Smooth muscle cell (in vitro differentiated cells): ENCODE results near the gene KRTAP4-4. TPM values are rescaled to one million over a fixed set of nuclear protein-coding genes. Genes with fewer than 3 reads are reported as not detected.
"Not testable (repeated sequence)": the region's sequence is repeated elsewhere in the genome, so short reads cannot be mapped to it uniquely, and the experiment has no call there.

Experiments
- DNase-seq: peaks from one replicate; lab custom pipeline; 2025; ENCODE audit not compliant: unreplicated experiment; lab: John Stamatoyannopoulos, UW
- H2AFZ ChIP-seq: fragments of 200-600 bp; sonication (generic); 2 replicates; pipeline ENCODE4 v1.6.0; 2016; ENCODE audit warnings: antibody characterized with exemption, low read depth, mild to moderate bottlenecking
- H3F3A ChIP-seq: fragments of 200-600 bp; sonication (generic); 2 replicates; pipeline ENCODE4 v1.6.0; 2017; ENCODE audit warnings: antibody characterized with exemption, low read depth
- H3K27ac ChIP-seq: fragments of 200-600 bp; sonication (generic); 2 replicates; pipeline ENCODE4 v1.5.1; 2016; ENCODE audit warnings: low read depth, mild to moderate bottlenecking
- H3K27me3 ChIP-seq: fragments of 200-600 bp; sonication (generic); 2 replicates; pipeline ENCODE4 v1.6.1; 2016; ENCODE audit warnings: low read depth, mild to moderate bottlenecking
- H3K36me3 ChIP-seq: fragments of 200-600 bp; sonication (generic); 2 replicates; pipeline ENCODE4 v1.5.1; 2016; ENCODE audit warnings: low read depth
- H3K4me1 ChIP-seq: fragments of 200-600 bp; sonication (generic); 2 replicates; pipeline ENCODE4 v1.5.1; 2016; ENCODE audit warnings: low read depth
- H3K4me2 ChIP-seq: fragments of 200-600 bp; sonication (generic); 2 replicates; pipeline ENCODE4 v1.6.0; 2016; ENCODE audit warnings: mild to moderate bottlenecking
- H3K4me3 ChIP-seq: fragments of 200-600 bp; sonication (generic); 2 replicates; pipeline ENCODE4 v1.5.1; 2016; ENCODE audit warnings: mild to moderate bottlenecking
- H3K79me2 ChIP-seq: fragments of 200-600 bp; sonication (generic); 2 replicates; pipeline ENCODE4 v1.6.0; 2016; ENCODE audit warnings: low read depth, mild to moderate bottlenecking
- H3K9ac ChIP-seq: fragments of 200-600 bp; sonication (generic); 2 replicates; pipeline ENCODE4 v1.6.0; 2016; ENCODE audit warnings: low read depth
- H3K9me3 ChIP-seq: fragments of 200-600 bp; sonication (generic); replicated peaks from 2 replicates; pipeline ENCODE4 v1.5.1; 2016; ENCODE audit warnings: low read depth
- H4K20me1 ChIP-seq: fragments of 200-600 bp; sonication (generic); 2 replicates; pipeline ENCODE4 v1.6.0; 2016; ENCODE audit warnings: low read depth
- CTCF ChIP-seq: fragments of 200-600 bp; sonication (generic); IDR thresholded peaks from 2 replicates; pipeline ENCODE4 v1.5.1; 2017; ENCODE audit warnings: borderline replicate concordance, mild to moderate bottlenecking, antibody characterized with exemption; ENCODE audit not compliant: insufficient read depth, poor library complexity, severe bottlenecking
- whole genome bisulfite sequencing: methylation state at CpG from one replicate; pipeline ENCODE4 v1.1.7; 2016; ENCODE audit warnings: low lambda C conversion rate; 5-methylcytosine and 5-hydroxymethylcytosine counted together
- polyA plus RNA-seq: library from polyadenylated mRNA; unstranded; fragments of >200 nt; fragmentation: Nextera tagmentation; extraction: Ambion mirVana; gene quantifications from 2 replicates; pipeline ENCODE4 v1.2.1, GENCODE V29; 2016
- total RNA-seq: library from RNA; depleted of rRNA; stranded (reverse); fragments of >200 nt; gene quantifications from 2 replicates; pipeline ENCODE4 v1.2.3, GENCODE V29; 2014

KRTAP4-4 gene
- total and polyA plus RNA-seq, 2 experiments from 2014 or later = not detected

GRCh38 chr17:41145261-41145660, 15.3 kb downstream of the KRTAP4-4 start:
- H3K27ac ChIP-seq = no peak overlapping the region
- H3F3A ChIP-seq = no peaks in the 10 kb centered on the region
- TF ChIP-seq CTCF = no peak
- no peaks in the 10 kb centered on the region for H3K79me2 ChIP-seq
- H3K9me3 ChIP-seq = no peaks in the 10 kb centered on the region
- 89% methylated on average over 2 of the region's 2 CpGs for WGBS
- no peaks in the 10 kb centered on the region for H3K4me1 ChIP-seq
- H3K4me2 ChIP-seq = no peak overlapping the region
- no peak for DNase-seq
- no peaks in the 10 kb centered on the region for H3K27me3 ChIP-seq
- no peak overlapping the region for H3K9ac ChIP-seq
- H3K36me3 ChIP-seq = no peaks in the 10 kb centered on the region
- no peaks in the 10 kb centered on the region for H4K20me1 ChIP-seq
- H3K4me3 ChIP-seq = no peak overlapping the region
- no peak overlapping the region for H2AFZ ChIP-seq

- Histone ChIP-seq H3K27me3 (no peaks in the 10 kb centered on the region), H3K4me1 (no peaks in the 10 kb centered on the region), H3K9ac (no peak overlapping the region), H3K27ac (no peak overlapping the region), H3K4me2 (no peak overlapping the region), H3K9me3 (no peaks in the 10 kb centered on the region), H4K20me1 (no peaks in the 10 kb centered on the region), H3F3A (no peaks in the 10 kb centered on the region), H3K79me2 (no peaks in the 10 kb centered on the region), H2AFZ (no peak overlapping the region), H3K36me3 (no peaks in the 10 kb centered on the region), H3K4me3 (no peak overlapping the region)
- 100% methylated on average over 1 of the region's 1 CpG for WGBS
- no peak for TF ChIP-seq CTCF
- no peak for DNase-seq
These were observed 15.7 kb downstream of the KRTAP4-4 start for GRCh38 chr17:41144846-41145245.

GRCh38 chr17:41141361-41141760, 19.2 kb downstream of the KRTAP4-4 start:
- TF ChIP-seq CTCF = no peak
- no peaks in the 10 kb centered on the region for H3K36me3 ChIP-seq
- no peak overlapping the region for H3K9ac ChIP-seq
- no peak for DNase-seq
- H3K27me3 ChIP-seq = no peaks in the 10 kb centered on the region
- no peaks in the 10 kb centered on the region for H4K20me1 ChIP-seq
- H2AFZ ChIP-seq = no peak overlapping the region
- H3K4me1 ChIP-seq = no peaks in the 10 kb centered on the region
- no peaks in the 10 kb centered on the region for H3F3A ChIP-seq
- H3K79me2 ChIP-seq = no peaks in the 10 kb centered on the region
- peaks cover 3% of the 10 kb centered on the region for H3K9me3 ChIP-seq
- no peak overlapping the region for H3K4me3 ChIP-seq
- no peak overlapping the region for H3K4me2 ChIP-seq
- peak overlapping the region; percentile 25 for H3K27ac ChIP-seq

- TF ChIP-seq CTCF = no peak
- Histone ChIP-seq H3K9ac (no peak within 1 kb of the TSS), H3K27ac (peak within 1 kb of the TSS; percentile 25), H3K4me2 (no peak within 1 kb of the TSS), H3F3A (no peaks in the 10 kb centered on the region), H3K4me3 (no peak within 1 kb of the TSS), H3K36me3 (no peaks in the 10 kb centered on the region), H3K9me3 (peaks cover 3% of the 10 kb centered on the region), H3K4me1 (no peaks in the 10 kb centered on the region), H4K20me1 (no peaks in the 10 kb centered on the region), H3K79me2 (no peaks in the 10 kb centered on the region), H2AFZ (no peak within 1 kb of the TSS), H3K27me3 (no peaks in the 10 kb centered on the region)
- DNase-seq = no peak
- WGBS = 88% methylated on average over 6 of the region's 6 CpGs
These were observed 20.0 kb downstream of the KRTAP4-4 start, which contains the start of gene KRTAP4-6 for GRCh38 chr17:41140360-41141131. Gene KRTAP4-6 (minus strand): TSS chr17:41140544. CDS start chr17:41140487, 57 bp downstream.

- not testable (repeated sequence) for H3K9ac ChIP-seq, H3K79me2 ChIP-seq, H3K36me3 ChIP-seq, H3F3A ChIP-seq, H3K4me3 ChIP-seq, H3K27me3 ChIP-seq, H3K27ac ChIP-seq, H4K20me1 ChIP-seq, H2AFZ ChIP-seq, DNase-seq, H3K9me3 ChIP-seq, H3K4me2 ChIP-seq, H3K4me1 ChIP-seq
- WGBS = 91% methylated on average over 11 of the region's 12 CpGs
These were observed 20.7 kb downstream of the KRTAP4-4 start for GRCh38 chr17:41139865-41140264.
